GM12878 (cell line): ENCODE results near the gene ELP4. TPM values are rescaled to one million over a fixed set of nuclear protein-coding genes. Genes with fewer than 3 reads are reported as not detected.

Source experiments
- ATAC-seq: fragments of 200-7000 bp; cut with Tn5 transposase; 3 replicates; pipeline ENCODE4 v1.9.1; 2020; ENCODE audit warnings: mild to moderate bottlenecking, moderate library complexity
- BruUV-seq: library from RNA; stranded (reverse); fragments of 400-500 nt; replicated peaks from 2 replicates; lab custom pipeline; 2021; lab: Mats Ljungman, UMichigan
- CTCF ChIA-PET: fragments of 300-600 bp; sonication (Branson Sonifier 250); formaldehyde crosslinking; extraction: SDS; loops from one replicate; lab custom pipeline; 2021; ENCODE audit warnings: inconsistent platforms; lab: Yijun Ruan, JAX
- POLR2A ChIA-PET: fragments of 350-600 bp; formaldehyde crosslinking; extraction: SDS; loops from one replicate; lab custom pipeline; 2021; ENCODE audit warnings: inconsistent platforms; lab: Charles Lee
- RAD21 ChIA-PET: fragments of 300-600 bp; sonication (Branson Sonifier 250); formaldehyde crosslinking; loops from one replicate; lab custom pipeline; 2023; ENCODE audit warnings: antibody characterized with exemption; ENCODE audit not compliant: unreplicated experiment; lab: Charles Lee
- SMC1A ChIA-PET: fragments of 300-600 bp; sonication (Branson Sonifier 250); formaldehyde crosslinking; loops from one replicate; lab custom pipeline; 2023; ENCODE audit not compliant: unreplicated experiment, uncharacterized antibody; lab: Charles Lee
- DNase-seq: peaks from one replicate; pipeline ENCODE4 v3.0.0-alpha.2; 2011; ENCODE audit warnings: low read depth, low spot score
- FAIRE-seq: peaks from 3 replicates; lab custom pipeline; 2011; peaks lifted over from hg19 to GRCh38; lab: Jason Lieb, UNC
- H2AFZ ChIP-seq: 2 replicates; pipeline ENCODE4 v1.6.0; 2011; ENCODE audit warnings: low read depth, low read length, control low read depth; ENCODE audit not compliant: control insufficient read depth
- H3K27ac ChIP-seq: 2 replicates; pipeline ENCODE4 v1.5.1; 2011; ENCODE audit warnings: control low read depth; ENCODE audit not compliant: control insufficient read depth, insufficient read depth
- H3K27me3 ChIP-seq, 2 experiments: replicated peaks in 1 of 2; 2 replicates each; pipeline versions ENCODE4 v1.6.0 to v1.6.1; 2011; ENCODE audit warnings: low read length in 1 of 2; ENCODE audit not compliant: control insufficient read depth in 2 of 2, insufficient read depth in 2 of 2
- H3K36me3 ChIP-seq, 2 experiments: 2 replicates each; pipeline ENCODE4 v1.5.1; 2011; ENCODE audit warnings: low read length in 1 of 2; ENCODE audit not compliant: control insufficient read depth in 2 of 2, insufficient read depth in 2 of 2
- H3K4me1 ChIP-seq: 2 replicates; pipeline ENCODE4 v1.6.1; 2011; ENCODE audit warnings: mild to moderate bottlenecking, low read length, moderate library complexity, mixed read lengths; ENCODE audit not compliant: control insufficient read depth, insufficient read depth
- H3K4me2 ChIP-seq: 2 replicates; pipeline ENCODE4 v1.6.0; 2011; ENCODE audit warnings: control low read depth; ENCODE audit not compliant: control insufficient read depth, insufficient read depth
- H3K4me3 ChIP-seq: fragments of 200-600 bp; sonication (generic); 2 replicates; pipeline ENCODE4 v1.5.1; 2016
- H3K79me2 ChIP-seq: 2 replicates; pipeline ENCODE4 v1.6.0; 2011; ENCODE audit warnings: low read length; ENCODE audit not compliant: control insufficient read depth, insufficient read depth
- H3K9ac ChIP-seq: 2 replicates; pipeline ENCODE4 v1.8.0; 2011; ENCODE audit warnings: low read length, control low read depth, mixed read lengths; ENCODE audit not compliant: control insufficient read depth, insufficient read depth
- H3K9me3 ChIP-seq: replicated peaks from 3 replicates; pipeline ENCODE4 v1.5.1; 2011; ENCODE audit warnings: mild to moderate bottlenecking, low read length; ENCODE audit not compliant: control insufficient read depth, insufficient read depth
- H4K20me1 ChIP-seq: 2 replicates; pipeline ENCODE4 v1.6.0; 2011; ENCODE audit not compliant: control insufficient read depth, insufficient read depth
- ATF2 ChIP-seq: IDR thresholded peaks from 2 replicates; pipeline ENCODE4 v1.6.1; 2012; ENCODE audit warnings: low read length, inconsistent platforms
- CBX5 ChIP-seq: sonication (generic); IDR thresholded peaks from 2 replicates; pipeline ENCODE4 v1.6.1; 2016; ENCODE audit warnings: low read depth, moderate library complexity, mild to moderate bottlenecking, inconsistent platforms
- CHD4 ChIP-seq: fragments of 200-600 bp; sonication (generic); IDR thresholded peaks from 2 replicates; pipeline ENCODE4 v1.6.1; 2016; ENCODE audit warnings: mild to moderate bottlenecking
- FOXK2 ChIP-seq: fragments of 450-650 bp; IDR thresholded peaks from 2 replicates; pipeline ENCODE4 v1.6.1; 2017; ENCODE audit warnings: mild to moderate bottlenecking, moderate library complexity
- KAT2A ChIP-seq: conservative IDR thresholded peaks from 2 replicates; pipeline ENCODE4 v1.6.1; 2011; ENCODE audit warnings: low read depth, low read length; ENCODE audit not compliant: control insufficient read depth
- KLF5 ChIP-seq: fragments of 450-650 bp; IDR thresholded peaks from 2 replicates; pipeline ENCODE4 v1.6.1; 2014; ENCODE audit warnings: mild to moderate bottlenecking; ENCODE audit not compliant: partially characterized antibody
- NBN ChIP-seq: fragments of 450-650 bp; IDR thresholded peaks from 2 replicates; pipeline ENCODE4 v1.6.1; 2016
- NFYA ChIP-seq: IDR thresholded peaks from 2 replicates; pipeline ENCODE4 v1.6.1; 2011; ENCODE audit warnings: low read depth, mild to moderate bottlenecking, low read length, improper control_type of control experiment, borderline replicate concordance
- PRDM15 ChIP-seq: fragments of 450-650 bp; formaldehyde crosslinking; IDR thresholded peaks from 2 replicates; pipeline ENCODE4 v1.4.0; 2020; ENCODE audit warnings: mild to moderate bottlenecking, moderate library complexity
- RELA ChIP-seq: fragments of 450-650 bp; IDR thresholded peaks from 2 replicates; pipeline ENCODE4 v1.8.0; 2014; ENCODE audit warnings: borderline replicate concordance; ENCODE audit not compliant: partially characterized antibody
- SREBF2 ChIP-seq: IDR thresholded peaks from 2 replicates; pipeline ENCODE4 v1.6.1; 2012; ENCODE audit warnings: mild to moderate bottlenecking, low read length
- SUZ12 ChIP-seq: fragments of 200-600 bp; sonication (generic); IDR thresholded peaks from one replicate; pipeline ENCODE4 v1.6.1; 2018; ENCODE audit warnings: antibody characterized with exemption, mild to moderate bottlenecking; ENCODE audit not compliant: unreplicated experiment
- TCF7 ChIP-seq: IDR thresholded peaks from 2 replicates; pipeline ENCODE4 v1.6.1; 2014; ENCODE audit warnings: antibody characterized with exemption, borderline replicate concordance
- USF2 ChIP-seq: IDR thresholded peaks from 2 replicates; pipeline ENCODE4 v1.6.1; 2011; ENCODE audit warnings: low read depth, low read length, improper control_type of control experiment, borderline replicate concordance
- WRNIP1 ChIP-seq: IDR thresholded peaks from 2 replicates; pipeline ENCODE4 v1.6.1; 2011; ENCODE audit warnings: low read depth, low read length, improper control_type of control experiment, borderline replicate concordance
- YBX1 ChIP-seq: fragments of 450-650 bp; IDR thresholded peaks from 2 replicates; pipeline ENCODE4 v1.6.1; 2016; ENCODE audit warnings: antibody characterized with exemption
- ZNF274 ChIP-seq: IDR thresholded peaks from one replicate; pipeline ENCODE4 v1.8.0; 2011; ENCODE audit not compliant: insufficient read length, insufficient read depth
- WGBS: methylation state at CpG from one replicate; pipeline ENCODE4 v1.1.6; 2016; ENCODE audit warnings: low lambda C conversion rate; ENCODE audit not compliant: insufficient replicate concordance, insufficient coverage; ENCODE audit errors: missing lambda C conversion rate; 5-methylcytosine and 5-hydroxymethylcytosine counted together
- in situ Hi-C: fragments of 300-500 bp; cut with MboI; formaldehyde crosslinking; loops from 9 replicates; pipeline ENCODE4 v1.14.3; 2018; ENCODE audit warnings: mixed read lengths
- intact Hi-C: fragments of 100-400 bp; cut with micrococcal nuclease; formaldehyde crosslinking; loops from one replicate; pipeline ENCODE4 v1.14.2; 2022; ENCODE audit not compliant: unreplicated experiment
- polyA plus RNA-seq, 11 experiments: library from polyadenylated mRNA; depleted of rRNA in 4 of 11; unstranded in 6 of 11; stranded (reverse) in 5 of 11; fragments of >200 nt; fragmentation: Nextera tagmentation in 4 of 11; fragmentation: Illumina TruSeq in 1 of 11; extraction: Ambion mirVana in 4 of 11; extraction: Trizol in 1 of 11; gene quantifications; 1 replicate in 1 of 11; 2 replicates in 10 of 11; pipeline versions ENCODE4 v1.2.1 to v1.2.3, GENCODE V29; 2011 to 2016; ENCODE audit warnings: inconsistent platforms in 2 of 11, missing spikeins in 2 of 11, low read depth in 1 of 11
- total RNA-seq, 4 experiments: library from RNA; depleted of rRNA in 3 of 4; stranded (reverse); fragments of >200 nt in 3 of 4; fragmentation: Illumina TruSeq in 1 of 4; extraction: Trizol in 1 of 4; gene quantifications; 2 replicates each; pipeline versions ENCODE4 v1.2.1 to v1.2.3, GENCODE V29; 2013 to 2021
- TF ChIP-seq, protein P1 (sequence below): IDR thresholded peaks from 2 replicates; pipeline ENCODE4 v1.6.1; 2011; ENCODE audit warnings: borderline replicate concordance, low read depth, mild to moderate bottlenecking, moderate library complexity, mixed read lengths, low read length; ENCODE audit not compliant: insufficient read depth; ENCODE audit errors: extremely low read length

ELP4 gene
- total and polyA plus RNA-seq, 10 of the 15 experiments (the other 5 are each of a cell fraction or from before 2014, with no cell fraction given) = 17.7 to 36.1 (median 27.0) TPM

- no peak for TF ChIP-seq RELA
- TF ChIP-seq SUZ12 = no peak
- TF ChIP-seq NFYA = no peak
- no peak for TF ChIP-seq SREBF2
- TF ChIP-seq CHD4 = no peak
- no peak for TF ChIP-seq KLF5
- no peak for TF ChIP-seq USF2
- no peak for TF ChIP-seq ZNF274
- no peak for TF ChIP-seq KAT2A
- no peak for TF ChIP-seq TCF7
- no peak for TF ChIP-seq PRDM15 (CRISPR knock-in tag)
- TF ChIP-seq CBX5 = no peak
- no peak for TF ChIP-seq ATF2
- no peak for TF ChIP-seq FOXK2
- TF ChIP-seq NBN = no peak
- TF ChIP-seq, protein P1, sequence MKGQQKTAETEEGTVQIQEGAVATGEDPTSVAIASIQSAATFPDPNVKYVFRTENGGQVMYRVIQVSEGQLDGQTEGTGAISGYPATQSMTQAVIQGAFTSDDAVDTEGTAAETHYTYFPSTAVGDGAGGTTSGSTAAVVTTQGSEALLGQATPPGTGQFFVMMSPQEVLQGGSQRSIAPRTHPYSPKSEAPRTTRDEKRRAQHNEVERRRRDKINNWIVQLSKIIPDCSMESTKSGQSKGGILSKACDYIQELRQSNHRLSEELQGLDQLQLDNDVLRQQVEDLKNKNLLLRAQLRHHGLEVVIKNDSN = no peak
- no peak for TF ChIP-seq YBX1
- no peak for TF ChIP-seq WRNIP1
- no peak for FAIRE-seq
- in situ Hi-C loops (no loop called here), intact Hi-C loops (no loop called here)
- H3K27me3 ChIP-seq = no peaks in the 10 kb centered on the region
- H3K9ac ChIP-seq = no peak overlapping the region
- H3K36me3 ChIP-seq = no peaks in the 10 kb centered on the region
- 97% methylated on average over 2 of the region's 2 CpGs for WGBS
- H3K4me1 ChIP-seq = no peaks in the 10 kb centered on the region
- no TSS peak for BruUV-seq
- no peak overlapping the region for H3K4me2 ChIP-seq
- H3K79me2 ChIP-seq = no peaks in the 10 kb centered on the region
- no peak for DNase-seq
- no peak overlapping the region for H2AFZ ChIP-seq
- SMC1A ChIA-PET = interaction anchor here (0.7 to 1.2 kb wide), 2 partner anchors 21 to 37 kb away, joined by 3 to 4 read pairs; no protein-coding TSS in a partner anchor
- no peaks in the 10 kb centered on the region for H4K20me1 ChIP-seq
- RAD21 ChIA-PET = no interaction called here
- CTCF ChIA-PET = interaction anchor here (0.6 to 1.4 kb wide), 2 partner anchors 16 to 111 kb away, joined by 3 read pairs; no protein-coding TSS in a partner anchor
- H3K9me3 ChIP-seq = no peaks in the 10 kb centered on the region; the same call in 2 of the 3 replicates
- no peak for ATAC-seq
- H3K27ac ChIP-seq = no peak overlapping the region
- POLR2A ChIA-PET = interaction anchor here (0.5 kb wide), 1 partner anchor 15 kb away, joined by 3 read pairs; no protein-coding TSS in a partner anchor
- H3K4me3 ChIP-seq = no peak overlapping the region
Observed at GRCh38 chr11:31529189-31529588, 19.6 kb downstream of the ELP4 start.
